Cardiac muscle cell (in vitro differentiated cells and primary cell): Measurements from ENCODE around the gene ABCC11. TPM values are rescaled to one million over a fixed set of nuclear protein-coding genes. Genes with fewer than 3 reads are reported as not detected.

ENCODE experiments used
- DNase-seq, 2 donors: peaks; one replicate each; pipeline versions ENCODE4 v3.0.0 to v3.0.0-alpha.2; 2010 to 2017; ENCODE audit warnings: low read depth in 1 of 2, low spot score in 1 of 2
- H3K27ac ChIP-seq: fragments of 200-600 bp; sonication (generic); 2 replicates; pipeline ENCODE4 v1.5.1; 2016
- H3K27me3 ChIP-seq: fragments of 200-600 bp; sonication (generic); 2 replicates; pipeline ENCODE4 v1.6.0; 2016; ENCODE audit warnings: control low read depth
- H3K36me3 ChIP-seq: fragments of 200-600 bp; sonication (generic); 2 replicates; pipeline ENCODE4 v1.5.1; 2016; ENCODE audit warnings: control low read depth
- H3K4me1 ChIP-seq: fragments of 200-600 bp; sonication (generic); 2 replicates; pipeline ENCODE4 v1.8.1; 2017; ENCODE audit warnings: low read depth, mild to moderate bottlenecking, mixed run types
- H3K4me3 ChIP-seq: fragments of 200-600 bp; sonication (generic); 2 replicates; pipeline ENCODE4 v1.5.1; 2016; ENCODE audit warnings: mild to moderate bottlenecking
- H3K9me3 ChIP-seq: fragments of 200-600 bp; sonication (generic); 2 replicates; pipeline ENCODE4 v1.5.1; 2017; ENCODE audit warnings: low read depth, mild to moderate bottlenecking, control low read depth
- polyA plus RNA-seq: library from polyadenylated mRNA; unstranded; fragments of >200 nt; fragmentation: Nextera tagmentation; extraction: Ambion mirVana; gene quantifications from 2 replicates; pipeline ENCODE4 v1.2.1, GENCODE V29; 2016
- total RNA-seq: library from RNA; depleted of rRNA; stranded (reverse); fragments of >200 nt; gene quantifications from 2 replicates; pipeline ENCODE4 v1.2.3, GENCODE V29; 2016
- TF ChIP-seq, protein P1 (sequence below): IDR thresholded peaks from 2 replicates; pipeline ENCODE4 v1.5.1; 2012; ENCODE audit warnings: low read depth, mild to moderate bottlenecking, low read length

Gene ABCC11
- total and polyA plus RNA-seq, 2 experiments from 2014 or later = 0.05 to 0.18 TPM

DNA sequence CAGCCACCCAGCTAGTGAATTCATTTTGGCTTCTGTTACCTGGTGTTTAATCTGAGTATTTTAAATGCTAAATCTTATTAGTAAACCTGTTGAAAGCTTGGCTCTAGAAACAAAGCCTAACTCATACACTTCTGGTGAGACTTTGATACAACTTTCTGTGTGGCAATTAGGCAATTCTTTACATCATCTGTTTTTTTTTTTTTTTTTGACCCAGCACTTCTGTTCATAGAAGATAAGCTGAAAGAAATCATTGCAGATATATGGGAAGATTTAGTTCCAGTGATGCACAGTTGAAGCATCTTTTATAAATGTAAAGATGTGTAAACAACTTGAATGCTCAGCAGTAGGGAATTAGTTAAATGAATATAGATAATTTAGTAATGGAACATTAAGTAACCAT is 21.7 kb upstream of the ABCC11 start:
- Histone ChIP-seq H3K4me3 (no peak overlapping the region), H3K27me3 (no peaks in the 10 kb centered on the region), H3K27ac (no peak overlapping the region), H3K36me3 (peaks cover 22% of the 10 kb centered on the region), H3K4me1 (no peaks in the 10 kb centered on the region), H3K9me3 (no peaks in the 10 kb centered on the region)
- TF ChIP-seq, protein P1, sequence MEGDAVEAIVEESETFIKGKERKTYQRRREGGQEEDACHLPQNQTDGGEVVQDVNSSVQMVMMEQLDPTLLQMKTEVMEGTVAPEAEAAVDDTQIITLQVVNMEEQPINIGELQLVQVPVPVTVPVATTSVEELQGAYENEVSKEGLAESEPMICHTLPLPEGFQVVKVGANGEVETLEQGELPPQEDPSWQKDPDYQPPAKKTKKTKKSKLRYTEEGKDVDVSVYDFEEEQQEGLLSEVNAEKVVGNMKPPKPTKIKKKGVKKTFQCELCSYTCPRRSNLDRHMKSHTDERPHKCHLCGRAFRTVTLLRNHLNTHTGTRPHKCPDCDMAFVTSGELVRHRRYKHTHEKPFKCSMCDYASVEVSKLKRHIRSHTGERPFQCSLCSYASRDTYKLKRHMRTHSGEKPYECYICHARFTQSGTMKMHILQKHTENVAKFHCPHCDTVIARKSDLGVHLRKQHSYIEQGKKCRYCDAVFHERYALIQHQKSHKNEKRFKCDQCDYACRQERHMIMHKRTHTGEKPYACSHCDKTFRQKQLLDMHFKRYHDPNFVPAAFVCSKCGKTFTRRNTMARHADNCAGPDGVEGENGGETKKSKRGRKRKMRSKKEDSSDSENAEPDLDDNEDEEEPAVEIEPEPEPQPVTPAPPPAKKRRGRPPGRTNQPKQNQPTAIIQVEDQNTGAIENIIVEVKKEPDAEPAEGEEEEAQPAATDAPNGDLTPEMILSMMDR = no peak
- no peak for DNase-seq

DNA sequence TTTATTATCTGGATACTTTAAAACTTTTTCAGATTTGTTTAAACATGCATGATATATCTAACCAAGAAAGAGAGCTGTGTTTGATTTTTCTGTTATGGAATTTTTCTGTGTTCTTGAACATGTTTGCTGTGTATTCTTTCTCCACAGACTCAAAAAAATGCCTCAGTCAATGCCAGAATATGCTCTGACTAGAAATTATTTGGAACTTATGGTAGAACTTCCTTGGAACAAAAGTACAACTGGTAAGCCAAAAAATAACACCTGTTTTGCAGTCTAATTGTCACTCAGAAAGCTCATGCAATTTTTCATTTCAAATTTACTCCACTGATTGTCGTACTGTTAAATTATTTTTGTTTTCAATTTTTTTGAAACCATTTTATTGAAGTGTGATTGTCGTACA is 15.3 kb upstream of the ABCC11 start:
- Histone ChIP-seq H3K4me3 (no peak overlapping the region), H3K9me3 (no peaks in the 10 kb centered on the region), H3K27ac (no peak overlapping the region), H3K36me3 (peaks cover 45% of the 10 kb centered on the region), H3K27me3 (no peaks in the 10 kb centered on the region), H3K4me1 (no peaks in the 10 kb centered on the region)
- no peak for DNase-seq
- TF ChIP-seq, protein P1 = no peak

DNA sequence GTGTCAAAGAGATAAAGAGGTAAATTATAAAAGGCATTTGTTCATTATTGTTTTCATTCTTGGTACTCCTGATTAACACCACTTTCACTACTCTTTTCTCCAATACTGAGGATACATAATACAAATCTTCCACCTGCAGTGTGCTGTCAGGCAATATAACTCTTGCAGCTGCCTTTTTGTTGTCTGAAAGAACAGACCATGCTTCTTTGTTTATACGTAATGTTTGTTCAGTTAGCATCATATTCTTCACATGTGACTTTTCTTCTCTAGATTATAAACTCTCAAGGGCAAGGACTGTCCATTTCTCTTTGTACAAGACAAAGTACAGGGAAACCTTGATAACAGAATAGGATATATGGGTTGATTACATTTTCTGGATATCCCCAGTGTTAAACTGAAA is 14.2 kb upstream of the ABCC11 start:
- Histone ChIP-seq H3K4me3 (no peak overlapping the region), H3K27me3 (no peaks in the 10 kb centered on the region), H3K4me1 (no peaks in the 10 kb centered on the region), H3K36me3 (peaks cover 45% of the 10 kb centered on the region), H3K9me3 (no peaks in the 10 kb centered on the region), H3K27ac (no peak overlapping the region)
- no peak for DNase-seq
- TF ChIP-seq, protein P1 = no peak

DNA sequence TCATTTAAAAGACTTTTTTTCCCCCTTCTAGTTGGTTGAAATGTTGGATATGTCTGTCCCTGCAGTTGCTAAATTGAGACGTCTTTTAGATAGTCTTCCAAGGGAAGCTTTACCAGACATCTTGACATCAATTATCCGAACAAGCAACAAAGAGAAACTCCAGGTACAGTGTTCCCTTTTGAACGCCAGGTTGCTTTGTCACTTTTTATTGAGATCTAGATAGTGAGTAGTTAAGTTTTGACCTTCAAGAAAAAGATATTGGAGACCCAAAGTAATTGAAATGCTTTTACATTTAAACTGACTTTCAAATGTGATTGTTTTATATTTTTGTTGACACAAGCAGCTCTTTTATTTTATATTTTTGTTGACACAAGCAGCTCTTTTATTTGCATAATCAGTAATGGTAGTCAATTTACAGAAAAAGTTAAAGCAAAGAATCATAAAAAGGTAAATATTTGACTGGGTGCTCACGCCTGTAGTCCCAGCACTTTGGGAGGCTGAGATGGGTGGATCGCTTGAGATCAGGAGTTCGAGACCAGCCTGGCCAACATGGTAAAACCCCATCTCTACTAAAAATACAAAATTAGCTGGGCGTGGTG is 9.3 kb upstream of the ABCC11 start:
- no peak overlapping the region for H3K27ac ChIP-seq
- H3K4me3 ChIP-seq = no peak overlapping the region
- no peaks in the 10 kb centered on the region for H3K4me1 ChIP-seq
- H3K9me3 ChIP-seq = no peaks in the 10 kb centered on the region
- TF ChIP-seq, protein P1 = no peak
- no peak for DNase-seq
- H3K27me3 ChIP-seq = no peaks in the 10 kb centered on the region
- peaks cover 36% of the 10 kb centered on the region for H3K36me3 ChIP-seq

DNA sequence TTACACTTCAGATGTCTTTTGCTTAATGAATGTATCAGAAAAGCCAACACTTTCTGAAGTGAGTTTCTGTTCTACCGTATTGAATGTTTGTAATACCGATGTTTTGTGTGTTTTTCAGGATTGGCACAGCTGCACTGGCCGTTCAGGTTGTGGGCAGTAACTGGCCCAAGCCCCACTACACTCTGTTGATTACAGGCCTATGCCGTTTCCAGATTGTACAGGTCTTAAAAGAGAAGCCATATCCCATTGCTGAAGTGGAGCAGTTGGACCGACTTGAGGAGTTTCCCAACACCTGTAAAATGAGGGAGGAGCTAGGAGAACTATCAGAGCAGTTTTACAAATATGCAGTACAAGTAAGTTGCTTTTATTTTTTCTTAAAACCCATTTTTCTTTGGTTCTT is 4.7 kb upstream of the ABCC11 start:
- Histone ChIP-seq H3K27ac (no peak overlapping the region), H3K9me3 (no peaks in the 10 kb centered on the region), H3K27me3 (no peaks in the 10 kb centered on the region), H3K36me3 (peaks cover 10% of the 10 kb centered on the region), H3K4me3 (no peak overlapping the region), H3K4me1 (no peaks in the 10 kb centered on the region)
- TF ChIP-seq, protein P1 = no peak
- no peak for DNase-seq
